ENCODE data around the gene SLC26A2.
"Not testable (repeated sequence)": the region's sequence is repeated elsewhere in the genome, so short reads cannot be mapped to it uniquely, and the experiment has no call there.

SLC26A2 gene

GRCh38 chr5:150007050-150007449 is 46.5 kb downstream of the SLC26A2 start:
- no peak for DNase-seq

DNA sequence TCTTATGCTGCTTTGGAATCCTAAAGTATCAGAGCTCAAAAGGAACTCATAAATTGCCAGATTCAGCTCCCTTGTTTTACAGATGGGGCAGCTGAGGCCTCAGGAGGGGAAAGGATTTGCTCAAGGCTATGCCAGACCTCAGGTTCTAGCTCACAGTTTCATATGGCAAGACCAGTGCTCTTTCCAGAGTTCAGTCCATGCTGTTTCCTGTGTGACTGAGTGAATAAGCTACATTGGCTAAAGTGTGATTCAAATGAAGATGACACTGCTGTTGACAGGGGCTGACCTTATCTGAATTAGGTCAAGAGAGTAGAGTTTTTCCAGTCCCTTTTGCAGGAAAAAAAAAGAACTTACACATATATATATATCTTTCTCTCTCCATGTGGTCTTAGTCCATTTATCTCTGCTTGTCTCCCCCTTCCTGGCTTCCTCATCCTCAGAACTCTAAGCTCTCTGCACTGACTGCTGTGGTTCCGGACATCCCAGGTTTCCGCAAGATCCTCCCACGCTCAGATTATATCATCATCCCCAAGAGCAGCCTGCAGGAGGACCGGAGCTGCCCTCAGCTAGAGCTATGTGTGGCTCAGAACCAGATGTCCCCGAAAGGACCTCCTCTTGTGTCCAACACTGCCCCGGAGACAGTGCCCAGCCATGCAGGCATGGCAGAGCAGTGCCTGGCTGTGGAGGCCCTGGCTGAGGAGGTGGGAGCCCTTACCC is 49.3 kb downstream of the SLC26A2 start:
- no peak for DNase-seq

GRCh38 chr5:150013931-150014330 is 53.4 kb downstream of the SLC26A2 start:
- DNase-seq = no peak

DNA sequence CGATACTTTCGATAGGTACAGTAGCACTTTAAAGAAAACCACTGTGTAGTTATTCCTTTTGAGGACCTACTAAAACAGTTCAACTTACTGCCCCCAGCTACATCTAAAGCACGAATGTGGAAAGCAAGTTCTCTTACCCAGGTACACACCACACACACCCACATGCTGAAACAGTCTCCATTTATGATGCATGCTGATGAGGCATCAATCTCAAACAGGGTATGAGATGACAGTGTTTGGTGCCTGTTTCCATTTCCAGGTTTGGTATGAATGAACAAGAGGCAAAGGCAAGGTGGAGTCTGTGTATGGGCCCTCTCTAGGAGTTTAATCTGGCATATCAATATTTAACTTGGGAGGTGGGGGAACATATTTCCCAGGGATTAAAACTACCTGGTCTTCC is 53.9 kb downstream of the SLC26A2 start:
- no peak for DNase-seq

GRCh38 chr5:150015415-150015814 is 54.9 kb downstream of the SLC26A2 start:
- no peak for DNase-seq

- DNase-seq = no peak
These were observed 56.0 kb downstream of the SLC26A2 start for GRCh38 chr5:150016537-150016936.

- no peak for DNase-seq
These were observed 56.9 kb downstream of the SLC26A2 start for GRCh38 chr5:150017226-150018005.

GRCh38 chr5:150020249-150020648 is 59.7 kb downstream of the SLC26A2 start:
- no peak for DNase-seq

GRCh38 chr5:150021491-150022157 is 61.1 kb downstream of the SLC26A2 start:
- DNase-seq = no peak

GRCh38 chr5:150022158-150022531 is 61.6 kb downstream of the SLC26A2 start:
- DNase-seq = no peak

- DNase-seq = no peak
These were observed 62.1 kb downstream of the SLC26A2 start for GRCh38 chr5:150022681-150023080.

DNA sequence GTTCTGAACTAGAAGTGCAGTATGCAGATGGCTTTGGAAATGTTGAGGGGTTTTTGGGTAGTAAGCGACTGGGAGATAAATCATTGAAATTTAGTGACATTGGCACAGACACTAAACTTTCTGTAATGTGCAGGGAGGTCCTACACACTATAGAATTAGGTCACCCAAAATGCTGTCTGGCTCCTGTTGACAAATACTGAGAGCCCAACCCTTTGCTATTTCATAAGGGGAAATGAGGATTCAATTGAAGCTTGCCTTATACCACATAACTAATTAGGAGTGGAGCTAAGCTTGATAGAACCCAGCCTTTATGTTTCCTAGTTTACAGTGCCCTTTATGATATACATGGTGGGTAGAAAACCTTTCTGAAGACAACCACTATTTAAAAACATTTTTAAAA is 62.6 kb downstream of the SLC26A2 start:
- DNase-seq = no peak

GRCh38 chr5:150024346-150024984 is 63.9 kb downstream of the SLC26A2 start:
- no peak for DNase-seq

- DNase-seq = no peak
These were observed 66.2 kb downstream of the SLC26A2 start for GRCh38 chr5:150026682-150027172.

DNA sequence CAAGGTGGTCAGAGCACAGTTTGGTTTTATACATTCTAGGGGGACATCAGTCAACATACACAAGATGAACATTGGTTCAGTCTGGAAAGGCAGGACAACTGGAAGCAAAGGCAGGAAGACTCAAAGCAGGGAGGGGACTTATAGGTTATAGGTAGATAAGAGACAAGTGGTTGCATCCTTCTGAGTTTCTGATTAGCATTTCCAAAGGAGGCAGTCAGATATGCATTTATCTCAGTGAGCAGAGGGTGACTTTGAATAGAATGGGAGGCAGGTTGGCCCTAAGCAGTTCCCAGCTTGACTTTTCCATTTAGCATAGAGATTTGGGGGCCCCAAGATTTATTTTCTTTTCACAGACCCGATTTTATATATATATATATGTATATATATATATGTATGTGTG is 67.5 kb downstream of the SLC26A2 start:
- DNase-seq = not testable (repeated sequence)

GRCh38 chr5:150033334-150033733 is 72.8 kb downstream of the SLC26A2 start:
- no peak for DNase-seq

DNA sequence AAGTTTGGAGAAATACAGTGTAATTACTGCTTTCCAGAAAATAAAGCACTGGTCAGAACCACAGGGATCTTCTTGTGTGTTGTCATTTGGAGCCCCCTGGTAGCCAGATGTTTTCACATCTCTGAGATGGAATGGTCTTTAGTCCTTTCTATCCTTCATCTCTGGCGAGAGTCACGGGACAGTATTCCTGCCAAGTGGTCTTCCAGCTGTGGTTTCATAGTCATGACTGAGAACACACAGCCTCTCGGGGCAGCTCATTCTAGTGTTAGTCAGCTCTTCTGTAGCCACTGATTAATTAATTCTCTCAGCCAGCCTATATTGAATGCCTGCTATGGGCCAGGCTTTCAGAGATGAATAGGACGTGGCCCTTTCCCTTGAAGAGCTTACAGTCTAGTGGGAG is 74.1 kb downstream of the SLC26A2 start:
- no peak for DNase-seq

- DNase-seq = no peak
These were observed 74.8 kb downstream of the SLC26A2 start for GRCh38 chr5:150035139-150035895.

DNA sequence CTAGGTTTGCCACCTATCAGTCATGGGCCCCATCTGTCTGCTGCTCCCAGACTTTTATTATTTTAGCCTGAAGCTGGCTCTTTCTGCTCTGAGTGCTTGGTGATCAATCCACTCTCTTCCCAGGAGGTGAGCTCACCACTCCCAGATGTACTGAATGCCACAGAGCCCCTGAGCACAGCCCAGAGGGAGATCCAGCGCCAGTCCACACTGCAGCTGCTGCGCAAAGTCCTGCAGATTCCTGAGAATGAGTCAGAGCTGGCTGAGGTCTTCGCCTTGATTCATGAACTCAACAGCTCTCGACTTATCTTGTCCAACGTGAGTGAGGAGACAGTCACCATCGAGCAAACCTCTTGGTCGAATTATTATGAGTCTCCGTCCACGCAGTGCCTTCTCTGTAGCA is 76.0 kb downstream of the SLC26A2 start:
- no peak for DNase-seq
